ENCODE measurements around the gene USP11.

- no peak for TF ChIP-seq CTCF (IDR thresholded peaks at IDR 0.05)
- TF ChIP-seq POLR2A (IDR thresholded peaks at IDR 0.05), result no peak
Measured at GRCh38 chrX:47224896-47225290, 7.9 kb upstream of the USP11 start.

Data from testis (tissue), 2 donors.